SK-N-SH treated with all-trans-retinoic acid at 6 μM for 48 hours (cell line): ENCODE data around the gene SAPCD1.

Source experiments
- ATAC-seq: fragments of 200-7000 bp; cut with Tn5 transposase; 3 replicates; pipeline ENCODE4 v1.9.1; 2020; ENCODE audit warnings: mild to moderate bottlenecking, moderate library complexity
- ARNTL ChIP-seq: fragments of 450-650 bp; formaldehyde crosslinking; IDR thresholded peaks from 2 replicates; pipeline ENCODE4 v1.5.0; 2020; ENCODE audit warnings: low read depth, mild to moderate bottlenecking, moderate library complexity, borderline replicate concordance
- BACH2 ChIP-seq: fragments of 250-450 bp; sonication (Bioruptor Pico); IDR thresholded peaks from 2 replicates; pipeline ENCODE4 v1.9.0; 2021; ENCODE audit warnings: mild to moderate bottlenecking, borderline replicate concordance
- CSDC2 ChIP-seq: fragments of 250-450 bp; sonication (Bioruptor Pico); IDR thresholded peaks from 2 replicates; pipeline ENCODE4 v1.5.0; 2020; ENCODE audit warnings: mild to moderate bottlenecking, moderate library complexity
- CSRNP3 ChIP-seq: fragments of 250-450 bp; sonication (Bioruptor Pico); IDR thresholded peaks from 2 replicates; pipeline ENCODE4 v1.5.1; 2021; ENCODE audit warnings: mild to moderate bottlenecking, moderate library complexity
- ESRRG ChIP-seq: fragments of 250-450 bp; sonication (Bioruptor Pico); IDR thresholded peaks from 2 replicates; pipeline ENCODE4 v1.6.1; 2021; ENCODE audit warnings: mild to moderate bottlenecking
- GLIS3 ChIP-seq: fragments of 250-450 bp; sonication (Bioruptor Pico); IDR thresholded peaks from 2 replicates; pipeline ENCODE4 v1.5.0; 2020; ENCODE audit warnings: mild to moderate bottlenecking, moderate library complexity
- ISL1 ChIP-seq: fragments of 250-450 bp; sonication (Bioruptor Pico); IDR thresholded peaks from 2 replicates; pipeline ENCODE4 v2.1.2; 2022; ENCODE audit warnings: mild to moderate bottlenecking, moderate library complexity
- OSR1 ChIP-seq: fragments of 250-450 bp; sonication (Bioruptor Pico); IDR thresholded peaks from 2 replicates; pipeline ENCODE4 v1.8.0; 2022; ENCODE audit warnings: moderate library complexity, mild to moderate bottlenecking, inconsistent platforms
- POU6F1 ChIP-seq: fragments of 250-450 bp; sonication (Bioruptor Pico); IDR thresholded peaks from 2 replicates; pipeline ENCODE4 v1.8.0; 2021; ENCODE audit warnings: low read depth, mild to moderate bottlenecking, moderate library complexity, borderline replicate concordance
- PPARA ChIP-seq: fragments of 250-450 bp; sonication (Bioruptor Pico); IDR thresholded peaks from 2 replicates; pipeline ENCODE4 v1.5.0; 2020; ENCODE audit warnings: mild to moderate bottlenecking, borderline replicate concordance
- SNAI2 ChIP-seq: fragments of 250-450 bp; sonication (Bioruptor Pico); IDR thresholded peaks from 2 replicates; pipeline ENCODE4 v1.5.0; 2020; ENCODE audit warnings: mild to moderate bottlenecking, moderate library complexity
- TCF4 ChIP-seq: fragments of 250-450 bp; sonication (Bioruptor Pico); IDR thresholded peaks from 2 replicates; pipeline ENCODE4 v1.8.0; 2021; ENCODE audit warnings: mild to moderate bottlenecking, moderate library complexity, borderline replicate concordance
- TOX ChIP-seq: fragments of 250-450 bp; sonication (Bioruptor Pico); IDR thresholded peaks from 2 replicates; pipeline ENCODE4 v1.8.0; 2021; ENCODE audit warnings: mild to moderate bottlenecking, moderate library complexity, borderline replicate concordance
- ZC3H10 ChIP-seq: fragments of 250-450 bp; sonication (Bioruptor Pico); IDR thresholded peaks from 2 replicates; pipeline ENCODE4 v1.5.1; 2021; ENCODE audit warnings: mild to moderate bottlenecking, moderate library complexity
- ZFP3 ChIP-seq: fragments of 250-450 bp; sonication (Bioruptor Pico); IDR thresholded peaks from 2 replicates; pipeline ENCODE4 v1.5.0; 2020; ENCODE audit warnings: mild to moderate bottlenecking, moderate library complexity
- ZFP30 ChIP-seq: fragments of 450-650 bp; formaldehyde crosslinking; IDR thresholded peaks from 2 replicates; pipeline ENCODE4 v1.5.0; 2022; ENCODE audit warnings: mild to moderate bottlenecking, moderate library complexity
- ZNF565 ChIP-seq: fragments of 450-650 bp; formaldehyde crosslinking; conservative IDR thresholded peaks from 2 replicates; pipeline ENCODE4 v1.5.0; 2020; ENCODE audit warnings: low read depth, mild to moderate bottlenecking, moderate library complexity
- ZNF8 ChIP-seq: fragments of 450-650 bp; formaldehyde crosslinking; IDR thresholded peaks from 2 replicates; pipeline ENCODE4 v1.5.0; 2020; ENCODE audit warnings: mild to moderate bottlenecking, moderate library complexity
- TF ChIP-seq, protein P1 (sequence below): fragments of 250-450 bp; sonication (Bioruptor Pico); IDR thresholded peaks from 2 replicates; pipeline ENCODE4 v1.5.0; 2020; ENCODE audit warnings: mild to moderate bottlenecking, moderate library complexity
- TF ChIP-seq, protein P2 (sequence below): fragments of 250-450 bp; sonication (Bioruptor Pico); IDR thresholded peaks from 2 replicates; pipeline ENCODE4 v1.5.1; 2020; ENCODE audit warnings: low read depth, mild to moderate bottlenecking, moderate library complexity
- TF ChIP-seq, protein P3 (sequence below): fragments of 250-450 bp; sonication (Bioruptor Pico); IDR thresholded peaks from 2 replicates; pipeline ENCODE4 v1.8.0; 2020; ENCODE audit warnings: mild to moderate bottlenecking, moderate library complexity, borderline replicate concordance

Gene SAPCD1

DNA sequence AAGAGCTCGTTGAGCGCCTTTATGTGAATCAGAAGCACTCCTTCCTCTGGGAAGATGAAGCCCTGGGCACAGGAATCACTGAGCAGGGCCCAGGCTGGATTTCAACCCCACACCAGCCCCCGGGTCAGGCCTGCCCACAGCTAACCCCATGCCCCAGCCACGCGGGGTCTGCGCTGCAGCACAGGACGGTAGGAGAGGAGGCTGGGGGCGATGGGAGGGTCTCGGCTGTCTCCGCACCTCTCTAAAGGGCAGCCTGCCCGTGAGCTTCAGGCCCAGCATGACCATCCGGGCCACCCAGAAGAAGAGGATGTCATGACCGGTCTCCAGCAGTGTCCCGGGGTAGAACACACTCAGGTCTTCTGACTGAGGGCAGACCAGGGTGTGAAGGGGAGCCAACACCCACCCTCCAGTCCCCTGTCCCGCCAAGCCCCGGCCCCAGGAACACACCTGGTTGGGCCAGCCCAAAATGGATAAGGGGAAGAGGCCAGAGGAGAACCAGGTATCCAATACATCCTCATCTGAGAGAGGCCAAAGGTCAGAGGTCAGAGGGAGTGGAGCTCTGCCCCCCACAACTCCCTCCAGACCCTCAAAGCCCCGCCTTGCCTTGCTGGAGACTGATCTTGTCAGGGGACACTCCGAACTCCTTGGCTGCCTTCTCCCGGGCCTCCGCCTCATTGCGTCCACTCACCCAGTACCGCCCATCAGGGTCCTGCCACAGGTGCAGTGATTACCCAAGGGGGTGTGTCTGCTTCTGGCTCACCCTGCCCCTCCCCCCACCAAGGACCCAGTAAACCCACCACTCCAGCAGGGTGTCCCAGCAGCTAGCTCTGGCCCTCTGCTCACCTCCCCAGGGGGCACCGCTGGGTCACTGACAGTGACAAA, 19.0 kb downstream of the SAPCD1 start:
- ATAC-seq: no peak

DNA sequence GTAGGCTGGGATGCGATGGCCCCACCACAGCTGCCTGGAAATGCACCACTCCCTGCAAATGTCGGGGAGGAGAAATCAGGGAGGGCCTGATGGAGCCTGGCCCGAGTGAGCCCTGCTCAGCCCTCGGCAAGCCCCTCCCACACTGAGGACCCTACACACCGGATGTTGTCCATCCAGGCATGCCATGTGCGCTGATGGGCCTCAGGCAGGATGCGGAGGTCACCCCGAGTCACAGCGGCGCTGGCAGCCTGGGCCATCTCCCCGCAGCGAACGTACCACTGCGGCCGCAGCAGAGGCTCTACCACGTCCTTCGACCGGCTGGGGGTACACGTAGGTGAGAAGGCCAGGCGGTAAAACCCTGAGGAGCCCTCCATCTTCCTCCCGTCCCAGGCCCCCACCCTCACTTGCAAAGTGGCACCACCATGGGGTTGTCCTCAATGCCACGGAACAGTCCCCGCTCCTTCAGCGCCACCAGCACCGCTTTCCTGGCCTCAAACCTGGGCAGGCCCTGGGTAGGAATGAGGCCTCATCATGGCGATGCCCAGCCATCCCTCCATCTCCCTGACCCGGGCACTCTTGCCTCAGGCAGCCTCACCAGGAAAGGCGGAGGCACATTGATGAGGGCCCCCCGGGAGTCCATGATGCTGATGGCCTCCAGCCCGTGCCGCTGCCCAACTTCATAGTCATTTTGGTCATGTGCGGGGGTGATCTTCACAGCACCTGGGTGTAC, 19.8 kb downstream of the SAPCD1 start:
- no peak for ATAC-seq
- no peak for TF ChIP-seq ARNTL
- no peak for TF ChIP-seq TCF4 (CRISPR knock-in tag)
- TF ChIP-seq, protein P1, sequence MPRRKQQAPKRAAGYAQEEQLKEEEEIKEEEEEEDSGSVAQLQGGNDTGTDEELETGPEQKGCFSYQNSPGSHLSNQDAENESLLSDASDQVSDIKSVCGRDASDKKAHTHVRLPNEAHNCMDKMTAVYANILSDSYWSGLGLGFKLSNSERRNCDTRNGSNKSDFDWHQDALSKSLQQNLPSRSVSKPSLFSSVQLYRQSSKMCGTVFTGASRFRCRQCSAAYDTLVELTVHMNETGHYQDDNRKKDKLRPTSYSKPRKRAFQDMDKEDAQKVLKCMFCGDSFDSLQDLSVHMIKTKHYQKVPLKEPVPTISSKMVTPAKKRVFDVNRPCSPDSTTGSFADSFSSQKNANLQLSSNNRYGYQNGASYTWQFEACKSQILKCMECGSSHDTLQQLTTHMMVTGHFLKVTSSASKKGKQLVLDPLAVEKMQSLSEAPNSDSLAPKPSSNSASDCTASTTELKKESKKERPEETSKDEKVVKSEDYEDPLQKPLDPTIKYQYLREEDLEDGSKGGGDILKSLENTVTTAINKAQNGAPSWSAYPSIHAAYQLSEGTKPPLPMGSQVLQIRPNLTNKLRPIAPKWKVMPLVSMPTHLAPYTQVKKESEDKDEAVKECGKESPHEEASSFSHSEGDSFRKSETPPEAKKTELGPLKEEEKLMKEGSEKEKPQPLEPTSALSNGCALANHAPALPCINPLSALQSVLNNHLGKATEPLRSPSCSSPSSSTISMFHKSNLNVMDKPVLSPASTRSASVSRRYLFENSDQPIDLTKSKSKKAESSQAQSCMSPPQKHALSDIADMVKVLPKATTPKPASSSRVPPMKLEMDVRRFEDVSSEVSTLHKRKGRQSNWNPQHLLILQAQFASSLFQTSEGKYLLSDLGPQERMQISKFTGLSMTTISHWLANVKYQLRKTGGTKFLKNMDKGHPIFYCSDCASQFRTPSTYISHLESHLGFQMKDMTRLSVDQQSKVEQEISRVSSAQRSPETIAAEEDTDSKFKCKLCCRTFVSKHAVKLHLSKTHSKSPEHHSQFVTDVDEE: no peak
- no peak for TF ChIP-seq CSDC2
- no peak for TF ChIP-seq CSRNP3 (CRISPR knock-in tag)
- TF ChIP-seq BACH2 (CRISPR knock-in tag): no peak
- TF ChIP-seq TOX (CRISPR knock-in tag): no peak
- no peak for TF ChIP-seq PPARA (CRISPR knock-in tag)
- TF ChIP-seq ZFP3: no peak
- no peak for TF ChIP-seq ZNF565 (CRISPR knock-in tag)
- no peak for TF ChIP-seq ISL1 (CRISPR knock-in tag)

More for the DNA sequence above, 19.0 kb downstream of the SAPCD1 start:
- TF ChIP-seq GLIS3 (no peak), ISL1 (CRISPR knock-in tag) (no peak), ZNF8 (CRISPR knock-in tag) (no peak), OSR1 (CRISPR knock-in tag) (no peak), ZFP3 (no peak), PPARA (CRISPR knock-in tag) (no peak), TCF4 (CRISPR knock-in tag) (no peak), ESRRG (CRISPR knock-in tag) (no peak), POU6F1 (CRISPR knock-in tag) (no peak), TOX (CRISPR knock-in tag) (no peak), SNAI2 (CRISPR knock-in tag) (no peak), ZC3H10 (CRISPR knock-in tag) (no peak), ZFP30 (CRISPR knock-in tag) (no peak)
- TF ChIP-seq, protein P1: no peak
- TF ChIP-seq, protein P2, sequence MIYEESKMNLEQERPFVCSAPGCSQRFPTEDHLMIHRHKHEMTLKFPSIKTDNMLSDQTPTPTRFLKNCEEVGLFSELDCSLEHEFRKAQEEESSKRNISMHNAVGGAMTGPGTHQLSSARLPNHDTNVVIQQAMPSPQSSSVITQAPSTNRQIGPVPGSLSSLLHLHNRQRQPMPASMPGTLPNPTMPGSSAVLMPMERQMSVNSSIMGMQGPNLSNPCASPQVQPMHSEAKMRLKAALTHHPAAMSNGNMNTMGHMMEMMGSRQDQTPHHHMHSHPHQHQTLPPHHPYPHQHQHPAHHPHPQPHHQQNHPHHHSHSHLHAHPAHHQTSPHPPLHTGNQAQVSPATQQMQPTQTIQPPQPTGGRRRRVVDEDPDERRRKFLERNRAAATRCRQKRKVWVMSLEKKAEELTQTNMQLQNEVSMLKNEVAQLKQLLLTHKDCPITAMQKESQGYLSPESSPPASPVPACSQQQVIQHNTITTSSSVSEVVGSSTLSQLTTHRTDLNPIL (CRISPR knock-in tag): no peak
- TF ChIP-seq, protein P3, sequence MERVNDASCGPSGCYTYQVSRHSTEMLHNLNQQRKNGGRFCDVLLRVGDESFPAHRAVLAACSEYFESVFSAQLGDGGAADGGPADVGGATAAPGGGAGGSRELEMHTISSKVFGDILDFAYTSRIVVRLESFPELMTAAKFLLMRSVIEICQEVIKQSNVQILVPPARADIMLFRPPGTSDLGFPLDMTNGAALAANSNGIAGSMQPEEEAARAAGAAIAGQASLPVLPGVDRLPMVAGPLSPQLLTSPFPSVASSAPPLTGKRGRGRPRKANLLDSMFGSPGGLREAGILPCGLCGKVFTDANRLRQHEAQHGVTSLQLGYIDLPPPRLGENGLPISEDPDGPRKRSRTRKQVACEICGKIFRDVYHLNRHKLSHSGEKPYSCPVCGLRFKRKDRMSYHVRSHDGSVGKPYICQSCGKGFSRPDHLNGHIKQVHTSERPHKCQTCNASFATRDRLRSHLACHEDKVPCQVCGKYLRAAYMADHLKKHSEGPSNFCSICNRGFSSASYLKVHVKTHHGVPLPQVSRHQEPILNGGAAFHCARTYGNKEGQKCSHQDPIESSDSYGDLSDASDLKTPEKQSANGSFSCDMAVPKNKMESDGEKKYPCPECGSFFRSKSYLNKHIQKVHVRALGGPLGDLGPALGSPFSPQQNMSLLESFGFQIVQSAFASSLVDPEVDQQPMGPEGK: no peak
